Measurements from ENCODE around the gene LPCAT1.

DNA sequence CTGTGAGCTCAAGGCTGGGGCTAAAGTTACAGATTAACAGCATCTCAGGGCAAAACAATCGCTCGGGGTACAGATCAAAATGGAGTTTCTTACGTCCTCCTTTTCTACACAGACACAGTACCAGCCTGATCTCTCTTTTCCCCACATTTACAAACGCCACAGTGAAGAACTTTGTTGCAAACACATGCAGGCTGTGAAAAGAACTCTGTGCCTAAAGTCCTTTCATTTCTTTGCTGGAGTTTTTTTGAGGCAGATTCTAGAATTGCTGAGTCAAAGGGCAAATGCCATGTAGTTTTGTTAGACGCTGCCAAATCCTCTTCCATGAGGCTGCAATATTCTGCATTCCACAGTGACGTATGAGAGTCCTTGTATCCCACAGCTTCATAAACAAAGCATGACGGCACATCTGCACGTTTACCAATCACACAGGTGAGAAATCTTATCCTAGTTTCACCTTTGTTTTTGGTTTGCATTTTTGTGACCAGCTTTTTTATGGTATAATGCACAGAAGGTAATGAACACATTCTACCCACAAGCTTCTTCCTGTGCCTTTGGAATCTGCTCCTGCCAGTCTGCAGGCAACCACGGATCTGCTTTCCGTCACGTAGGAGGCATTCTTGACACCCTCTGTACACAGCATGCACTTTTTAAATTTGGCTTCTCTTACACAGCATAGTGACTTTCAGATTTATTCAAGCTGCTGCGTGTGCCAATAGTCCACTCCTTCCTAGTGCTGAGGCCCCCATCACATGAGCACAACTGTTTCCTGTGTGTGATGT, 44.6 kb upstream of the LPCAT1 start:
- TF ChIP-seq CTCF (IDR thresholded peaks at IDR 0.05), result no peak
- TF ChIP-seq POLR2A (IDR thresholded peaks at IDR 0.05), result no peak

Data from testis (tissue), 2 donors.